Subcutaneous abdominal adipose tissue (tissue), 5 donors: ENCODE results near the gene SAMD11.

Experiments
- H3K27ac ChIP-seq: one replicate; pipeline ENCODE4 v1.7.0; 2013; ENCODE audit warnings: low read depth, mild to moderate bottlenecking, inconsistent platforms, low read length, moderate library complexity
- H3K27me3 ChIP-seq, 5 donors: one replicate each; pipeline ENCODE4 v1.7.0; 2013; ENCODE audit warnings: low read length in 5 of 5, inconsistent platforms in 1 of 5; ENCODE audit not compliant: control insufficient read depth in 5 of 5, insufficient read depth in 4 of 5
- H3K36me3 ChIP-seq, 5 donors: one replicate each; pipeline ENCODE4 v1.7.0; 2013; ENCODE audit warnings: low read length in 5 of 5; ENCODE audit not compliant: control insufficient read depth in 5 of 5, insufficient read depth in 5 of 5
- H3K4me1 ChIP-seq, 5 donors: one replicate each; pipeline ENCODE4 v1.7.0; 2013; ENCODE audit warnings: low read length in 5 of 5, mild to moderate bottlenecking in 3 of 5, moderate library complexity in 1 of 5; ENCODE audit not compliant: control insufficient read depth in 5 of 5, insufficient read depth in 5 of 5
- H3K4me3 ChIP-seq, 5 donors: one replicate each; pipeline ENCODE4 v1.7.0; 2013; ENCODE audit warnings: low read length in 5 of 5, low read depth in 1 of 5
- H3K9ac ChIP-seq, 5 donors: one replicate each; pipeline ENCODE4 v1.7.0; 2013; ENCODE audit warnings: low read length in 5 of 5, mild to moderate bottlenecking in 4 of 5, moderate library complexity in 3 of 5
- H3K9me3 ChIP-seq, 5 donors: one replicate each; pipeline ENCODE4 v1.7.0; 2013; ENCODE audit warnings: low read length in 5 of 5; ENCODE audit not compliant: control insufficient read depth in 5 of 5
- donor health status: healthy.
- donor health status: healthy.
- donor health status: healthy.
- donor health status: healthy.
- donor health status: healthy.

Gene SAMD11

GRCh38 chr1:955474-955873, 31.8 kb downstream of the SAMD11 start:
- H3K4me3 ChIP-seq = no peak overlapping the region
- H3K9ac ChIP-seq = no peak overlapping the region
- peaks cover 0 to 66% (median 64%) of the 10 kb centered on the region in 5 donors for H3K36me3 ChIP-seq
- no peaks in the 10 kb centered on the region for H3K27me3 ChIP-seq
- H3K27ac ChIP-seq = no peak overlapping the region
- H3K9me3 ChIP-seq = no peaks in the 10 kb centered on the region
- H3K4me1 ChIP-seq = peaks cover 5 to 32% (median 27%) of the 10 kb centered on the region in 5 donors

GRCh38 chr1:956636-957035, 32.9 kb downstream of the SAMD11 start:
- Histone ChIP-seq H3K9me3 (no peaks in the 10 kb centered on the region), H3K27me3 (no peaks in the 10 kb centered on the region), H3K9ac (no peak overlapping the region), H3K36me3 (peaks cover 0 to 54% (median 52%) of the 10 kb centered on the region in 5 donors), H3K4me3 (no peak overlapping the region), H3K4me1 (peaks cover 5 to 38% (median 33%) of the 10 kb centered on the region in 5 donors), H3K27ac (no peak overlapping the region)

- H3K4me1 ChIP-seq = peaks cover 5 to 38% (median 34%) of the 10 kb centered on the region in 5 donors
- peaks cover 0 to 46% (median 32%) of the 10 kb centered on the region in 5 donors for H3K36me3 ChIP-seq
- H3K27me3 ChIP-seq = no peaks in the 10 kb centered on the region
- H3K4me3 ChIP-seq = peak within 1 kb of the TSS; percentile 94 to 99 (median 97)
- no peaks in the 10 kb centered on the region for H3K9me3 ChIP-seq
- peak within 1 kb of the TSS; percentile 23 for H3K27ac ChIP-seq
- H3K9ac ChIP-seq = peak within 1 kb of the TSS; percentile 59 to 95 (median 91)
These were observed 35.4 kb downstream of the SAMD11 start, which contains the start of gene NOC2L for GRCh38 chr1:958823-959730. TSS of gene NOC2L (minus strand) at chr1:959256. CDS start at chr1:959240, 16 bp downstream.

- Histone ChIP-seq H3K27ac (no peak overlapping the region), H3K4me1 (peaks cover 5 to 38% (median 34%) of the 10 kb centered on the region in 5 donors), H3K36me3 (peaks cover 0 to 40% (median 24%) of the 10 kb centered on the region in 5 donors), H3K27me3 (no peaks in the 10 kb centered on the region), H3K4me3 (peak overlapping the region; percentile 29 to 99 (median 95)), H3K9ac (peak overlapping the region in 2 of 5 donors; percentile 64 to 68), H3K9me3 (no peaks in the 10 kb centered on the region)
These were observed 36.1 kb downstream of the SAMD11 start for GRCh38 chr1:959731-960362.

GRCh38 chr1:960363-961131, 36.8 kb downstream of the SAMD11 start, which contains the start of gene KLHL17:
TSS of gene KLHL17 (plus strand) at chr1:960584. CDS start at chr1:960694, 110 bp downstream.
- no peaks in the 10 kb centered on the region for H3K9me3 ChIP-seq
- H3K9ac ChIP-seq = peak within 1 kb of the TSS in 4 of 5 donors; percentile 46 to 68 (median 56)
- H3K4me3 ChIP-seq = peak within 1 kb of the TSS; percentile 29 to 99 (median 95)
- peaks cover 5 to 38% (median 34%) of the 10 kb centered on the region in 5 donors for H3K4me1 ChIP-seq
- H3K36me3 ChIP-seq = peaks cover 0 to 33% (median 17%) of the 10 kb centered on the region in 5 donors
- no peak within 1 kb of the TSS for H3K27ac ChIP-seq
- no peaks in the 10 kb centered on the region for H3K27me3 ChIP-seq

- H3K4me1 ChIP-seq = peaks cover 5 to 43% (median 36%) of the 10 kb centered on the region in 5 donors
- peaks cover 0 to 3% (median 0%) of the 10 kb centered on the region in 5 donors for H3K27me3 ChIP-seq
- peaks cover 0 to 27% (median 11%) of the 10 kb centered on the region in 5 donors for H3K36me3 ChIP-seq
- H3K9ac ChIP-seq = peak overlapping the region in 2 of 5 donors; percentile 46 to 64
- H3K4me3 ChIP-seq = peak overlapping the region in 4 of 5 donors; percentile 56 to 98 (median 66)
- H3K9me3 ChIP-seq = no peaks in the 10 kb centered on the region
- H3K27ac ChIP-seq = no peak overlapping the region
These were observed 37.5 kb downstream of the SAMD11 start for GRCh38 chr1:961132-961669.

GRCh38 chr1:962381-963300, 38.9 kb downstream of the SAMD11 start:
- peaks cover 3 to 50% (median 41%) of the 10 kb centered on the region in 5 donors for H3K4me1 ChIP-seq
- no peak overlapping the region for H3K9ac ChIP-seq
- H3K27ac ChIP-seq = no peak overlapping the region
- H3K4me3 ChIP-seq = no peak overlapping the region
- peaks cover 3 to 7% (median 4%) of the 10 kb centered on the region in 5 donors for H3K27me3 ChIP-seq
- no peaks in the 10 kb centered on the region for H3K9me3 ChIP-seq
- H3K36me3 ChIP-seq = peaks cover 0 to 19% (median 2%) of the 10 kb centered on the region in 5 donors

- Histone ChIP-seq H3K36me3 (peaks cover 0 to 19% (median 2%) of the 10 kb centered on the region in 5 donors), H3K27me3 (peaks cover 9 to 13% (median 11%) of the 10 kb centered on the region in 5 donors), H3K9me3 (no peaks in the 10 kb centered on the region), H3K9ac (no peak overlapping the region), H3K27ac (no peak overlapping the region), H3K4me3 (no peak overlapping the region), H3K4me1 (peaks cover 1 to 43% (median 35%) of the 10 kb centered on the region in 5 donors)
These were observed 39.6 kb downstream of the SAMD11 start for GRCh38 chr1:963301-963651.
